H1 (cell line): ENCODE results near the gene RIMBP2. TPM values are rescaled to one million over a fixed set of nuclear protein-coding genes. Genes with fewer than 3 reads are reported as not detected.

Experiments
- BRCA1 ChIP-seq: IDR thresholded peaks from 2 replicates; pipeline ENCODE4 v1.6.1; 2012; ENCODE audit warnings: low read depth, low read length, improper control_type of control experiment
- CHD7 ChIP-seq: fragments of 300-600 bp; sonication (generic); IDR thresholded peaks from 2 replicates; pipeline ENCODE4 v1.7.1; 2012; ENCODE audit warnings: low read length, moderate library complexity, mild to moderate bottlenecking, inconsistent platforms; ENCODE audit not compliant: insufficient replicate concordance
- EGR1 ChIP-seq: IDR thresholded peaks from 2 replicates; pipeline ENCODE4 v1.6.1; 2011; ENCODE audit warnings: low read depth, low read length, borderline replicate concordance
- FOSL1 ChIP-seq: IDR thresholded peaks from 2 replicates; pipeline ENCODE4 v1.6.1; 2011; ENCODE audit warnings: mild to moderate bottlenecking, low read depth, low read length, moderate library complexity; ENCODE audit not compliant: insufficient read depth
- GTF2F1 ChIP-seq: IDR thresholded peaks from 2 replicates; pipeline ENCODE4 v1.6.1; 2012; ENCODE audit warnings: low read depth, low read length, improper control_type of control experiment, borderline replicate concordance
- SIRT6 ChIP-seq: IDR thresholded peaks from one replicate; pipeline ENCODE4 v1.7.1; 2012; ENCODE audit warnings: low read length, inconsistent platforms
- TBP ChIP-seq: IDR thresholded peaks from 2 replicates; pipeline ENCODE4 v1.6.1; 2011; ENCODE audit warnings: low read depth, low read length, improper control_type of control experiment
- polyA plus RNA-seq, 7 experiments: library from polyadenylated mRNA; depleted of rRNA in 3 of 7; stranded (reverse) in 5 of 7; unstranded in 2 of 7; fragments of >200 nt in 5 of 7; fragments of 200-250 nt in 2 of 7; gene quantifications; 1 replicate in 5 of 7; 2 replicates in 1 of 7; 4 replicates in 1 of 7; pipeline versions ENCODE4 v1.2.1 to v1.2.3, GENCODE V29; 2011 to 2013; ENCODE audit warnings: missing spikeins in 2 of 7, mixed read lengths in 2 of 7
- total RNA-seq: library from RNA; stranded (reverse); fragmentation: NEBNext Ultra II Directional; extraction: Animal tissue kit (Norgen Biotek cat#: 25700); gene quantifications from 2 replicates; pipeline ENCODE4 v1.2.1, GENCODE V29; 2021

The RIMBP2 gene
- total and polyA plus RNA-seq, 2 of the 8 experiments (the other 6 are each of a cell fraction or from before 2014, with no cell fraction given) = 0.18 to 0.65 TPM

GRCh38 chr12:130641533-130642184 is 74.4 kb downstream of the RIMBP2 start (continued):
- no peak for TF ChIP-seq CHD7
- TF ChIP-seq EGR1 = no peak
- TF ChIP-seq SIRT6 = no peak
- TF ChIP-seq TBP = no peak
- TF ChIP-seq BRCA1 = no peak
- no peak for TF ChIP-seq FOSL1
- no peak for TF ChIP-seq GTF2F1
